GM18508 (cell line): ENCODE measurements around the gene SPPL3.
A peak's percentile ranks its signal among the peaks of the same experiment; 100 is the strongest.
"Not testable (repeated sequence)": the region's sequence is repeated elsewhere in the genome, so short reads cannot be mapped to it uniquely, and the experiment has no call there.

Experiments
- ATAC-seq: cut with Tn5 transposase; IDR thresholded peaks from one replicate; pipeline ENCODE4 v1.9.1; 2021; ENCODE audit warnings: moderate number of reproducible peaks; ENCODE audit not compliant: insufficient read depth, unreplicated experiment

SPPL3 gene

DNA sequence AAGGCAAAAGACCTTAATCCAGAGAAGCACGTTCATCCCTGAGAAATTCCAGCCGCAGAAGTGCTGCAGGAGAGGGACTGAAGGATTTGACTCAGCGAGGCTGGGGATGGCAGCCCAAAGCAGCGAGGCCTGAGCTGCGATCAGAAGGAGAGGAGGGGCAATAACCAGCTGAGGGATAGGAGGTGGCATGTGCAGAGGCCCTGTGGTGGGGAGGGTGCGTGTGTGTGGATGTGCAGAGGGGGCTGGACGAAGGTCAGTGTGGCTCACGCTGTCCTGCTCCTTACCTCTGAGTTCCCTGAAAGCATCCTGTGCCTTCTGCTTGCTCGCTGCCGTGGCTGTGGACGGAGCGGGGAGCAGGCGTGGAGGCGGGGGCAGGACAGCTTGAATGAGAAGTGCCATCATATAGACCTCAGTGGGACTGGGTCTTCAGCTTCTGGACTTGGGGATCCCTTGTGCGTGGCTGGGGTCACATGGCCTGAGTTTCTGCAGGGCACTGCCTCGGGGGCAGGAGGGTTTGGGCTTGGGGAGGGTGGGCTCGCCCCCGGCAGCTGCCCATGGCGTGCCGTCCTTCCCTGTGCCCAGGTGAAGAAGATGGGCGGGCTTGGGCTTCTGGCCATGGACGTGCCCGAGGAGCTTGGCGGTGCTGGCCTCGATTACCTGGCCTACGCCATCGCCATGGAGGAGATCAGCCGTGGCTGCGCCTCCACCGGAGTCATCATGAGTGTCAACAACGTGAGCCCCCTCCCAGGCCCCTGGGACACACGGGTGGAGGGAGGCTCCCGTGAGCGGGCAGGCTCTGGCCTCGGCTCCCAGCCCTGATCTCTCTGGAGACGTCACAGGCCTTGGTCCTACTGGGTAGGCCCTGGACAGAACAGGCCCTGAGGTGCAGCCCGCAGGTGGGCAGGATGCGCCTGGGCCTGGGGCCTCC is 167.5 kb downstream of the SPPL3 start:
- ATAC-seq: no peak

DNA sequence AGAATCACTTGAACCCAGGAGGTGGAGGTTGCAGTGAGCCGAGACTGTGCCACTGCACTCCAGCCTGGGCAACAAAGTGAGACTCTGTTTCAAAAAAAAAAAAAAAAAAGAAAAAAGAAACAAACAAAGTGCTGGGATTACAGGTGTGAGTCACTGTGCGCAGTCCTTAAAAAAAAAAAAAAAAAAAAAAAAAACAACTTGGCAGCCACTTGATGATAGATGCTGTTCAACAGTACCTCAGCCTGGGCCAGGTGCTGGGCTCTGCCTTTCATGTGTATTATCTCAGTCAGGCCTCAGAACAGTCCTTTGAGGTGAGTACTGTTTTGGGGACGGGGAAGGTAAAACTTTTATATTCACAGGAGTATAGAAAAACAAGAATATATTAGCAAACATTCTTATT is 169.0 kb downstream of the SPPL3 start:
- ATAC-seq: no peak

DNA sequence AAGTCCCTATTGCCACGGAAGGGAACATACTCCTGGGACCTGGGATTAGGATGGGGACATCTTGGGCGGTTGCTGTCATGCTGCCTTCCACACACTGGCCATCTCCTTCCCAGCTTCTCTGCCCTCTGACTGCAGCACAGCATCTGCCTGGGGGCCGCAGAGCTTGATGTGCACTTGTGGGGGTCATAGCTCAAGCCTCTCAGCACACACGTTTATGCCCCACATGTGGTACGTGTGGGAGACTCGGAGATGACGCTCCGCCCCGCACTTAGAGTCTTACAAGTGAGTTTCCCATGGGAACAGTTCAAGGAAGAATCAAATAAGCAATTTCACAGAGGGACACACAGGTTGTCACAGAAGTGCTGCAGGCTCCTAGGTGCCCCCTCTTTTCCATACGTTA is 169.9 kb downstream of the SPPL3 start:
- ATAC-seq: no peak

DNA sequence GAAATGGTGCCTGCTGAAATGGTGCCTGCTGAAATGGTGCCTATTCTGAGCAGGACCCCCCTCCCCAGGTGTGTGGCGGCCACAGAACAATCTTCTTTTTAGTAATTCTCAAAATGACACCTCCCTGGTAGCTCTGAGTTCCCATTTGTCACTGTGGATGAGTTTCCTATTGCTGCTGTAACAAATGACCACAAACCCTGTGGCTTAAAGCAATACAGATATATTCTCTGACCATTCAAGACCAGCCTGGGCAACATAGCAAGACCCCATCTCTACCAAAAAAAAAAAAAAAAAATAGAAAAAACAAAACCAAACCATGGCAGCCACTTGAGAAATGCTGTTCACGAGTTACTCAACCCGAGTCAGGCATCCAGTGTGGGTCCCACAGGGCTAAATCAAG is 170.6 kb downstream of the SPPL3 start:
- ATAC-seq: no peak

DNA sequence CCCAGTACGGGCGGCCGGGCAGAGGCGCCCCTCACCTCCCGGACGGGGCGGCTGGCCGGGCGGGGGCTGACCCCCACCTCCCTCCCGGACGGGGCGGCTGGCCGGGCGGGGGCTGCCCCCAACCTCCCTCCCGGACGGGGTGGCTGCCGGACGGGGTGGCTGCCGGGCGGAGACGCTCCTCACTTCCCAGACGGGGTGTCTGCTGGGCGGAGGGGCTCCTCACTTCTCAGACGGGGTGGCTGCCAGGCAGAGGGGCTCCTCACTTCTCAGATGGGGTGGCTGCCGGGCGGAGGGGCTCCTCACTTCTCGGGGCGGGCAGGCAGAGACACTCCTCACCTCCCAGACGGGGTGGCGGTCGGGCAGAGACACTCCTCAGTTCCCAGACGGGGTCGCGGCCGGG is 172.0 kb downstream of the SPPL3 start:
- ATAC-seq: not testable (repeated sequence)

DNA sequence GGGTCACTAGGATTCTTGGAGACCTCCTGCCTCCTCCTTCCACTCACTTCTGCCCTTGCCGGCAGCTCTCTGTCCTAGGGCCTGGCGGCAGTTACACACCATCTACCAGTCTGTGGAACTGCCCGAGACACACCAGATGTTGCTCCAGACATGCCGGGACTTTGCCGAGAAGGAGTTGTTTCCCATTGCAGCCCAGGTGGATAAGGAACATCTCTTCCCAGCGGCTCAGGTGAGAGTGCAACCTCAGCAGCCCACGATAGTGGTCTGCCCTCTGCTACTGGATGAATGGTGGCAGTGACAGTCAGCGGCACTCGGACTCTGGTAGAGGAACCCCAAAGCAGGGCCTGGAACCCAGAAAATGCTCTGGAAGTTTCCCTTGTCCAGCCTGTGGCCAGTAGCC is 177.2 kb downstream of the SPPL3 start:
- no peak for ATAC-seq

DNA sequence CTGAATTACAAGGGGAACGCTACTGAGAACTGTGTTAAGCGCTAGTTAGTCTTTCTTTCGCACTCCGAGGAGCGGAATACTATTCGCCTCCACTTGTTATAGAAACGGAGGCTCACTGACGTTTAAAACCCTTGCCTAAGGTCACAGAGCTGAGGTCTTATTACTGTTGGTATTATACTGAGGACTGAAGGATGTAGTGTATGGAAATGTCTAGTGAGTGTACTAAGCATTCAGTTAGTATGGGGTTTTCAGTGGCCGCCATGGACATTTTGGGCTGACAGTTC is 177.7 kb downstream of the SPPL3 start:
- no peak for ATAC-seq

DNA sequence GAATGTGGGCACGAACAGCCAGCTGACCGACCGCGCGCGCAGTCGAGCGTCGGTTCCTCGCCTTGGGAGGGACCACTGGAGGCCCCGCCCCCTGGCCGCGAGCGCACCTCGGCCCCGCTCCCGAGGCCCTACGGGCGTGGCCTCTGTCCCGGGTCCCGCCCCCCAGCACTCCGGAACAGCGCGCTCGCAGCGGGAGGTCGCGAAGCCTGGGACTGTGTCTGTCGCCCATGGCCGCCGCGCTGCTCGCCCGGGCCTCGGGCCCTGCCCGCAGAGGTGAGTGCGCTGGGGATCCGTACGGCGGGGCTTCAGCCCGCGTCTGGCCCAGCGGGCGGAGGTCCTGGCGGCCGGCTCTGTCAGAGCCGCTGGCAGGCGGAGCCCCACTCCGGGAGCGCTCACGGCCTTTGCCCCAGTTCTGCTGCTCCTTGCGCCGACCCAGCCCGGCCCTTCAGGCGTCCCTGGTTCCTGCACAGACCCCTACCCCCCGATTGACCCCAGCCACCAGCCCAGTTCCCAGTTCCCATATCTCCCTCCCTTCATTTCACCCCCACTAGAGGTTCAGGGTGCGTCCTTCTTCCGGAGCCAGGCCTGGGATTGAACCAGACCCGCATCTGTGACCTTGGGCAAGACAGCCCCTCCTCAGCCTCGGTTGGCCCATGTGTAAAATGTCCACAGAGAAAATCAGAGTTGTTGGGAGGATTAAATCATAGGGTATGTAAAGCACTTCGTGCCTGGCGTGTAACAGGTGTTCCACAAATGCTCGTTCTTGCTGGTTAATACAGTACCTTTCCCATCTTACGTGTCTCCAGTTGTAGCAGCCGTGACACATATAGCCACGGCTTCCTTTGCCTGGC is 178.3 kb downstream of the SPPL3 start, which contains the start of gene ACADS:
Gene ACADS (plus strand): TSS at position 168 of the 851 bp plus-strand sequence. CDS start 60 bp downstream, at position 228.
- ATAC-seq: peak; percentile 44

DNA sequence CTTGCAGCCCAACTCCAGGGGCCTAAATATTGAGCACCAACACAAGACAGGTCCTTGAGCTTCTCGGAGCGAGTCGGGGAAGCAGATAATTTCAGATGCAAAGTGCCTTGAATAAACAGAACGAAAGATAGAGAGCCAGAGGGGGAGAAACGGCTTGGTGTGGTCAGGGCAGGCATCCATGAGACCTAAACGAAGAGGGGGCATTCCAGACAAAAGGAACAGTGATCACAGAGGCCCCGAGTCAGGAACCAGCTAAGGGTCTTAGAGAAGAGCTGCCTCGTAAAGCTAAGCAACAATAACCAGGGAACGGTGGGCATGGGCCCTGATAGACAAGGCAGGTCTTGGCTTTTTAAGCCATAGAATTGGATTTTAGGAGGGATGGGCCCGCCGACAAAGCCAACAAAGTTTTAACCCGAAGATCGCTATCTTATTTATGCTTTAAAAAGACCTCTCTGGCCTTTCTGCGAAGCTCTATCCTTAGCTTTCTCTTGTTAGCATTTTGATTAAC is 179.0 kb downstream of the SPPL3 start:
- no peak for ATAC-seq

DNA sequence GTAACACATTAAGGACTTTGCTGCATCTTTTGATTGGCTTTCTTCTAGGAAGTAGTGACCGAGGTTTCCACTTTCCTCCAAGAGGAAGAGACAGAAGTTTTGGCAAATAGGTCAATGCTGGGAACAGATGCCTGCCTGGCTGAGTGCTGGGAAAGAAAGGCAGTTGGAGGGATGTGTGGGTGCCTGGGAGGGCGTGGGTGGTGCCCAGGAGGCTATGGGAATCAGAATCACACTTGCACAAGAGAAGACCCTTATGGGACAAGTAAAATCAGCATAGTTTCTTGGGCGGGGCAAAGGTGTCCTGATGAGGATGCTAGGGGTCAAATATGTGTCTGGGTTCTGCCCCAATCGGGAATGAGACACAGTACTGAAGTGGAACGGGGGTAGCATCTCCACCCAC is 179.4 kb downstream of the SPPL3 start:
- no peak for ATAC-seq

DNA sequence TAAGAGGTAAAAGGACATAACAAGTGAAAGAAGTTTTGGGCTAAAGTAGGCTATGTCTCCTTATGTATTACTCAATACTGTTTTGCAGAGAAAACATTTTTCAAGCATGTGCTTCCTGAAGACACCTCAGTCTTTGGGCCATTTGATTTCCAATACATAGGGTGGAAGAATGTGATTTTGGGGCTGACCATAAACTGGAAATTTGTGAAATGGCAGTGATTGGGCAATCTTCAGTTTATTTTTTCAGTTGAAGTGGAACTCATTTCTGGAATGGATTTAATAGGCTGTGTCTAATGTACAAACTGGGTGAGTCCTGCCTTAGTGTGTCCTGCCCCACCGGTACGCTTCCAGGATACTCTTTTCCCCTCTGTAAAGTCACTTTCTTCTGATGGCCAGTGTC is 181.4 kb downstream of the SPPL3 start:
- no peak for ATAC-seq

DNA sequence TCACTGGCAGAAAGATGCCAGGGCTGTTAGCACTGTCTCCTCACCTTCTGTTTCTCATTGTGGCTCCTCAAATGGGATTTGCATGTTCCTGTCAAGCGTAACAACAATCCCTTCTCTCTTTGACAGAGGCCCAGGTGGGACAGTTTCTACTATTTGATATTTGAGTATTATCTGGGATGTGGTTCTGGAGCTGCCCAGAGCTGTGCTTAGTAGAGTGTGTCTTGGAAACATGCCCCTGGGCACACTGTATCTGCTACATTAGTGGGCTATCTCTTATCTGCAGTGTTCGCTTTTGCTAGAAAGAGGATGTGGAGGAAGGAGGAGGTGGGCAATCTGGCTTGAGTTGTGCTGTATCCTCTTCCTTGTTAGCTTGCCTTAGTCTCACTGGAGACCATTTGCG is 182.3 kb downstream of the SPPL3 start:
- no peak for ATAC-seq

DNA sequence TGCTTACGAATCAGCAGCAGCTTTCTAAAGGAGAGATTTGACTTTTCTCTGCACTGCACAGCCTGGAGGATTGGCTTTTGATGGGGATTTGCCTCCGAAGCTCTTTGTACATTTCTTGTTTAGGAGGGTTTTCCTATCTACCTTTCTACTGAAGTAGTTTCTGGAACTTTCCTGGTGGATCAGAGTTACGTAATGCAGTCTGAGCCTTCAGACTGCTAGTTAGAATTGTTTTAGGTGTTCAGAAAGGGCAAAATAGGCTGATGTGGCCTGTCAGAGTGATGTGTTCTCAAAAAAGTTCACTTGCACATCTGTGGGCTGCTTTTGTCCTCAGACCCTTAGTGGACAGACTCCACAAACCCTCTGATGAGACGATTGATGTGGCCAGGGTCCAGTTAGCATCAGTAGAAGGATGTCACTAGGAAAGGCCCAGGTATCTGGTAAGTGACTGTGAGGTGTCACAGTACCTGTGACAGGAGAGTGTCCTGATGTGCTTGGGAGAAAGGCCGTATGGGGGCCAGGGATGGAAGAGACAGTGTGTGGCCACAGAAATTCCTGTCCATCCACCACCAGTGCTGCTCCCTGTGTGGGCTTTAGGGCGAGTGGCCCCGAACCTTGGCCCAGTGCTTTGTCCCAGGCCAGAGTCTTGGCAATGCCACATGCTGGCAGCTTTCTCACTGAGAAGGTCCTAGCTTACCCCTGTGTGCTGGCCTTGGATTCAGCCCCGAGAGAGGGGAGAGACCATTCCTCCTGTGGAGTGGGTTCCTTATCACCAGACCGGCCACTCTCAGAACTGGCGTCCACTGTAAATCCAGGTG is 183.0 kb downstream of the SPPL3 start:
- no peak for ATAC-seq

DNA sequence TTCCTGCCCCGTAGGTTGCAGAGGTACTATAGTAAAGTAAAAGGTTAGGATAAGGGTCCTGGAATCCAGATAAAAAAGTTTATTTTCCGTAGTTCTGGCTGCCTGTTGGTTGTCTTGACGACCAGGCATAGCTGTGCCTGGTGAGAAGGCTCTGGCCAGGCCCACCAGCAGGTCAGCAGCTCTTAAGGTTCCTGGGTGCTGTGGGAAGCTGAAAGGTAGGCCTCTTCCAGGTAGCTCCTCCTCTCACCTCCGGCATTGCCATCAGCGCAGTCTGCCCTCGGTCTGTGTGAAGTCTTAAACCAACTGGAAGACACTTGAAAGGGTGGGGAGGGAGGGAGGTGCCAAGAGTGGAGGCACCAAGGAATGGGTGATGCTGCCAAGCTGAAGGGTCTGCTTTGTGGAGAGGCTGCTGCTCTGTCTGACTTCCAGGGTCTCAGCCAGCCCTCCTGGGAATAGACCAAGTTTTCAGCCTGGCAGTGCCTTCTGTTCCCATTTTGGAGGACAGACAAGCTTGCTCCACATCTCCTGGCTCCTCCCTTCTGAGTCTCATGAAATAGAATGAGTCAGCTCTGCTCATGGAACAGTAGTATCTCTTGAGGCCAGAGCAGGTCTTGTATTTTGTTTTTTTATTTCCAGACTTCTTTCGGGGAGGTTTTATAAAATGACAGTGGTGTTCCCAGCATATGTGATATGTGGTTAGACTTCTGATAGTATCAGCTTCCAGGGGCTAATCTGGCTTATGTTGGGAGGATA is 183.7 kb downstream of the SPPL3 start:
- ATAC-seq: no peak

DNA sequence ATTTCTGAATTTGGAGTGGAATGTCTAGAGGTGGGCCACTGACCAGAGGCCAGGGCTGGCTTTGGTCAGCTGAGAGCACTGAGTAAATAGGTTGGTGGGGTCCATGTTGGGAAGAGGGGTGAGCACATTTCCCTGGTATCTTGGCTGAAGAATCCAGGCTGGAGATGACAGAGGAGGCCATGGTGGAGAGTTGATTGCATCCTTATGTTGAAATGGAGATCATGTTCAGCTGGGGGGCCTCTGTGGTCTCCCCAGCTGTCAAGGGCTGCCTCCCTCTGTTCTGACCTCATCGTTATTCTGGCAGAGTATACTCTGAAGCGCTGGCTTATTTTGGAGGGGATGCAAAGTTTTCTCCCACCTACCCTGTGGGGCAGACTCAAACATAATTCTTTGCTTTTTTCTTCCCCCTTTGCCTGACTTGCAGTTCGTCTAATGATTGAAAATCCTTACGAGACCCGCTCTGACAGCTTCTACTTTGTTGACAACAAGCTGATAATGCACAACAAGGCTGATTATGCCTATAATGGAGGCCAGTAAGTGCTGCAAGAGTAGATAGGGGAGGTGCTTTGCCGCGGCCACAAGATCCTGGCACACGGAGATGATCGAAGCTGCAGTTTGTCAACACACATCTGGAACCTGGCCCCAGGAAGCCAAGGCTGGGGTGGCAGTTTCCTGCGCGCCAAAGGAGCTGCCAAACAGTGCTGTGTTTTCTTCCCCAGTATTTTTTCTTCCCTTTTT is 184.5 kb downstream of the SPPL3 start:
- no peak for ATAC-seq

DNA sequence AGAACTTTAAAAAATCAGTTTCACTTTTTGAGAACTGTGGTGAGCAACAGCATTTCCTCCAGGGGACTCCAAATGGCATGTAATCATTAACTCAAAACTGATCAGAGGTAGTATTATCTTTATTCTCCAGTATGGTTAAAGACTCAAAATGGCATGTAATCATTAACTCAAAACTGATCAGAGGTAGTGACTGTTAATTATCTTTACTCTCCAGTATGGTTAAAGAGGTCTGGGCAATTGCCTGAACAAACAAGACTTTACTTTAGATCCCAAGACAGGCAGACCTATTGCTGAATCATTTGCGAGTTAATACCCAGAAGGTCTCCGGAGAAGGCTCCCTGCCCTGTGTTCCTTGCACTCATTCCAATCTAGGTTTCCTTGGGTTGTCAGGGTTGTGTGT is 185.1 kb downstream of the SPPL3 start:
- ATAC-seq: no peak

DNA sequence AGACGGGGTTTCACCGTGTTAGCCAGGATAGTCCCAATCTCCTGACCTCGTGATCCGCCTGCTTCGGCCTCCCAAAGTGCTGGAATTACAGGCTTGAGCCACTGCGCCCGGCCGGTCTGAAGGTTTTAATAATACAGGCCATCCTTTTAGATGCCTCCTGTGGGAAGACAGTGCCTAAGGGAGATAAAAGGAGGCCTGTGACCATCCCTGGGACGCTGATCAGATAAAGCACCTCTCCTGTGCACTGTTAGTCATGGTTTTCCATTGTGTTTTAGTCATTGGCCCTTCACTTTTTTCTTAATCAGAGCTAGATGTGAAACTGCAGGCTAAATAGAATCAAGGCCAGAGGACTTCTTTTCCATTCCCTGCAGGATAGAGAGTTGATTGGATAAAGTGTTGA is 186.1 kb downstream of the SPPL3 start:
- no peak for ATAC-seq

DNA sequence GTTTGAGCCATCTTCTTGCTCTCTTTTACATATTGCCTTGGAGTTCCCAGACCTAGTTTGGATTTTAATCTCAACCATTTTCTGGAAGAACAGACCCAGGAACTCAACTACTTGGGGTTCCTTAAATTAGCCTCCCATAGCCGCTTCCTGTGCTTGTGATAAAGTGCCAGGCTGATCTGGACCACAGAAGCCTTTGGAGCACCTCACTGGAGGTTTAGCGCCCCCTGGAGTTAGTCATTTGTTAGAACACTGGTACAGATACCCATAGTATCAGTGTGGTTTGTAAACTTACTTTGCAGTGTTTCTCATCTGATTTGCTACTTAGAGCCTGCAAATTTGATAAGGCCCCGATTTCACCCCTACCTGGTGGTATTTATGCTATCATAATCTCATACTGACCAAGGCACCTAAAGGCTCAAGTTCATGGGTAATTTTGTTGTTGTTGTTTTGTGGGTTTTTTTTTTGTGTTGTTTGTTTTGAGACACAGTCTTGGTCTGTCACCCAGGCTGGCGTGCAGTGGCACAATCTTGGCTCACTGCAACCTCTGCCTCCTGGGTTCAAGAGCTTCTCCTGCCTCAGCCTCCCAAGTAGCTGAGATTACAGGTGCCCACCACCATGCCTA is 190.2 kb downstream of the SPPL3 start:
- no peak for ATAC-seq

DNA sequence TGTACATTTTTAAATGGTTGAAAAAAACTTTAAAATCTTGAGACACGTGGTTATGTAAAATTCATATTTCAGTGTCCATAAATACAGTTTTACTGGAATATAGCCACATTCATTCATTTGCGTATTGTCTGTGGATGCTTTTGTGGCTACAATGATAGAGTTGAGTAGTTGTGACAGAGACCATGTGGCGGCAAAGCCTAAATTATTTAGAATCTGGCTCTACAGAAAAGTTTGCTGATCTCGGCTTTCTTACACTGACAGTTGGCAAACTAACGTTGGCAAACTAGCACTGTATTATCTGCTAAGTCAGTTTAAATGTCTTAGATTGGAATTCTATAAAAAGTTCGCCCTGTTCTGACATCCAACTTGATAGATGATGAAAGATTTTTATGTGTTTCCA is 191.5 kb downstream of the SPPL3 start:
- no peak for ATAC-seq
